IMR-90 (cell line): ENCODE measurements around the gene COL15A1. TPM values are rescaled to one million over a fixed set of nuclear protein-coding genes. Genes with fewer than 3 reads are reported as not detected.

Source experiments
- ATAC-seq: fragments of 200-7000 bp; cut with Tn5 transposase; 2 replicates; pipeline ENCODE4 v1.9.1; 2020; ENCODE audit warnings: low read depth, mild to moderate bottlenecking, moderate library complexity
- BruUV-seq: library from RNA; stranded (reverse); fragments of 400-500 nt; replicated peaks from 2 replicates; lab custom pipeline; 2021; lab: Mats Ljungman, UMichigan
- CTCF ChIA-PET: fragments of 300-600 bp; formaldehyde crosslinking; extraction: SDS; loops from one replicate; lab custom pipeline; 2021; ENCODE audit warnings: antibody characterized with exemption; lab: Yijun Ruan, JAX
- POLR2A ChIA-PET: fragments of 300-600 bp; sonication (Branson Sonifier 250); formaldehyde crosslinking; loops from one replicate; lab custom pipeline; 2022; ENCODE audit warnings: antibody characterized with exemption; ENCODE audit not compliant: unreplicated experiment; lab: Charles Lee
- DNase-seq: peaks from one replicate; pipeline ENCODE4 v3.0.0; 2013
- H2AFZ ChIP-seq: replicated peaks from 2 replicates; pipeline ENCODE3; 2013; ENCODE audit warnings: low read length, mild to moderate bottlenecking; ENCODE audit not compliant: poor library complexity
- H2AK5ac ChIP-seq: 2 replicates; pipeline ENCODE4 v1.6.1; 2013; ENCODE audit warnings: low read depth, low read length, inconsistent platforms
- H2AK9ac ChIP-seq: replicated peaks from 2 replicates; pipeline ENCODE3; 2013; ENCODE audit warnings: mild to moderate bottlenecking, low read depth, low read length, moderate library complexity; ENCODE audit not compliant: poor library complexity
- H2BK120ac ChIP-seq: 2 replicates; pipeline ENCODE4 v1.6.1; 2013; ENCODE audit warnings: low read depth, low read length, inconsistent platforms
- H2BK15ac ChIP-seq: 3 replicates; pipeline ENCODE4 v1.6.1; 2013; ENCODE audit warnings: low read depth, low read length, inconsistent platforms
- H2BK20ac ChIP-seq: 2 replicates; pipeline ENCODE4 v1.6.1; 2013; ENCODE audit warnings: low read depth, mild to moderate bottlenecking, inconsistent platforms, low read length, moderate library complexity
- H2BK5ac ChIP-seq: 2 replicates; pipeline ENCODE4 v1.6.1; 2013; ENCODE audit warnings: mild to moderate bottlenecking, low read depth, low read length, inconsistent platforms; ENCODE audit not compliant: poor library complexity, severe bottlenecking
- H3K14ac ChIP-seq: replicated peaks from 2 replicates; pipeline ENCODE4 v1.6.1; 2013; ENCODE audit warnings: low read depth, low read length, inconsistent platforms
- H3K18ac ChIP-seq: 2 replicates; pipeline ENCODE4 v1.6.1; 2013; ENCODE audit warnings: low read depth, low read length, control low read depth
- H3K23ac ChIP-seq: 2 replicates; pipeline ENCODE4 v1.6.1; 2013; ENCODE audit warnings: low read depth, low read length, inconsistent platforms
- H3K27ac ChIP-seq: 2 replicates; pipeline ENCODE4 v1.5.1; 2013; ENCODE audit warnings: mild to moderate bottlenecking, control low read depth, low read length; ENCODE audit not compliant: insufficient read depth
- H3K27me3 ChIP-seq: 2 replicates; pipeline ENCODE4 v1.6.1; 2013; ENCODE audit warnings: low read length; ENCODE audit not compliant: control insufficient read depth, insufficient read depth
- H3K36me3 ChIP-seq: 2 replicates; pipeline ENCODE4 v1.6.1; 2013; ENCODE audit warnings: low read length, mixed read lengths; ENCODE audit not compliant: control insufficient read depth, insufficient read depth
- H3K4ac ChIP-seq: 2 replicates; pipeline ENCODE4 v1.6.1; 2013; ENCODE audit warnings: low read depth, low read length, inconsistent platforms
- H3K4me1 ChIP-seq: 2 replicates; pipeline ENCODE4 v1.6.1; 2013; ENCODE audit warnings: low read length, mixed read lengths; ENCODE audit not compliant: control insufficient read depth, insufficient read depth
- H3K4me2 ChIP-seq: 2 replicates; pipeline ENCODE4 v1.6.1; 2013; ENCODE audit warnings: low read depth, mild to moderate bottlenecking, control low read depth, low read length, moderate library complexity
- H3K4me3 ChIP-seq: 2 replicates; pipeline ENCODE4 v1.5.1; 2013; ENCODE audit warnings: low read depth, mild to moderate bottlenecking, control low read depth, low read length, moderate library complexity; ENCODE audit not compliant: insufficient read depth
- H3K56ac ChIP-seq: 2 replicates; pipeline ENCODE4 v1.6.1; 2013; ENCODE audit warnings: low read length, inconsistent platforms; ENCODE audit not compliant: insufficient read depth; ENCODE audit errors: extremely low read depth
- H3K79me1 ChIP-seq, 2 experiments: 2 replicates each; pipeline ENCODE4 v1.6.1; 2013; ENCODE audit warnings: low read length in 2 of 2, inconsistent platforms in 1 of 2, low read depth in 1 of 2
- H3K9ac ChIP-seq: 2 replicates; pipeline ENCODE4 v1.6.1; 2013; ENCODE audit warnings: low read depth, low read length, control low read depth
- H3K9me1 ChIP-seq: 2 replicates; pipeline ENCODE4 v1.6.1; 2013; ENCODE audit warnings: low read length, inconsistent platforms; ENCODE audit not compliant: insufficient read depth
- H3K9me3 ChIP-seq: 2 replicates; pipeline ENCODE4 v1.6.1; 2013; ENCODE audit warnings: low read length; ENCODE audit not compliant: control insufficient read depth, insufficient read depth
- H4K20me1 ChIP-seq: 2 replicates; pipeline ENCODE4 v1.6.1; 2013; ENCODE audit warnings: low read length, inconsistent platforms; ENCODE audit not compliant: insufficient read depth
- H4K5ac ChIP-seq: 2 replicates; pipeline ENCODE4 v1.6.1; 2013; ENCODE audit warnings: mild to moderate bottlenecking, low read depth, low read length, control low read depth
- H4K8ac ChIP-seq, 2 experiments: 2 replicates each; pipeline ENCODE4 v1.6.1; 2013; ENCODE audit warnings: low read depth in 2 of 2, low read length in 2 of 2, control low read depth in 1 of 2, inconsistent platforms in 1 of 2
- H4K91ac ChIP-seq: 2 replicates; pipeline ENCODE4 v1.6.1; 2013; ENCODE audit warnings: low read depth, low read length, inconsistent platforms; ENCODE audit not compliant: insufficient read depth
- BHLHE40 ChIP-seq: fragments of 150-350 bp; IDR thresholded peaks from 2 replicates; pipeline ENCODE4 v1.6.1; 2016; ENCODE audit warnings: mild to moderate bottlenecking, low read depth, low read length
- FOS ChIP-seq: fragments of 150-350 bp; IDR thresholded peaks from 2 replicates; pipeline ENCODE4 v1.6.1; 2016; ENCODE audit warnings: low read depth, low read length
- MXI1 ChIP-seq: IDR thresholded peaks from 2 replicates; pipeline ENCODE4 v1.6.1; 2012; ENCODE audit warnings: low read depth, mild to moderate bottlenecking, low read length, moderate library complexity, borderline replicate concordance
- NFE2L2 ChIP-seq: fragments of 150-350 bp; IDR thresholded peaks from 2 replicates; pipeline ENCODE4 v1.6.1; 2016; ENCODE audit warnings: low read depth, mild to moderate bottlenecking, low read length
- POLR2A ChIP-seq: IDR thresholded peaks from 2 replicates; pipeline ENCODE4 v1.6.1; 2012; ENCODE audit warnings: mild to moderate bottlenecking, low read depth, low read length
- RCOR1 ChIP-seq: IDR thresholded peaks from 2 replicates; pipeline ENCODE4 v1.6.1; 2012; ENCODE audit warnings: mild to moderate bottlenecking, low read length, improper control_type of control experiment; ENCODE audit not compliant: insufficient replicate concordance
- RFX5 ChIP-seq: IDR thresholded peaks from 2 replicates; pipeline ENCODE4 v1.8.0; 2012; ENCODE audit warnings: low read depth, mild to moderate bottlenecking, low read length, moderate library complexity
- SMC3 ChIP-seq: fragments of 150-350 bp; IDR thresholded peaks from 2 replicates; pipeline ENCODE4 v1.6.1; 2016; ENCODE audit warnings: low read depth, mild to moderate bottlenecking, antibody characterized with exemption, low read length, moderate library complexity
- WGBS, 2 experiments: methylation state at CpG; one replicate each; pipeline versions ENCODE4 v1.1.5 to v1.1.7; 2013; ENCODE audit warnings: missing lambda C conversion rate in 2 of 2; ENCODE audit not compliant: insufficient read length in 1 of 2; ENCODE audit errors: extremely low coverage in 2 of 2; 5-methylcytosine and 5-hydroxymethylcytosine counted together
- dilution Hi-C: fragments of 300-500 bp; cut with HindIII; formaldehyde crosslinking; loops from one replicate; pipeline ENCODE4 v1.14.3; 2018; ENCODE audit warnings: low sequenced_read_pairs; ENCODE audit not compliant: unreplicated experiment
- in situ Hi-C: fragments of 300-500 bp; cut with MboI; formaldehyde crosslinking; loops from 3 replicates; pipeline ENCODE4 v1.14.3; 2019; ENCODE audit warnings: low sequenced_read_pairs, inconsistent platforms, mixed read lengths
- intact Hi-C: fragments of 100-400 bp; cut with micrococcal nuclease; formaldehyde crosslinking; loops from 2 replicates; pipeline ENCODE4 v1.10.0; 2022
- polyA plus RNA-seq, 3 experiments: library from polyadenylated mRNA; depleted of rRNA; stranded (reverse); fragments of >200 nt; gene quantifications; 2 replicates each; pipeline ENCODE4 v1.2.3, GENCODE V29; 2012; ENCODE audit warnings: low replicate concordance in 1 of 3
- total RNA-seq: library from RNA; depleted of rRNA; stranded (reverse); fragments of >200 nt; gene quantifications from 2 replicates; pipeline ENCODE4 v1.2.3, GENCODE V29; 2012

COL15A1 gene
- total and polyA plus RNA-seq, 2 of the 4 experiments (the other 2 are of a cell fraction), result 2.2 to 3.7 TPM

DNA sequence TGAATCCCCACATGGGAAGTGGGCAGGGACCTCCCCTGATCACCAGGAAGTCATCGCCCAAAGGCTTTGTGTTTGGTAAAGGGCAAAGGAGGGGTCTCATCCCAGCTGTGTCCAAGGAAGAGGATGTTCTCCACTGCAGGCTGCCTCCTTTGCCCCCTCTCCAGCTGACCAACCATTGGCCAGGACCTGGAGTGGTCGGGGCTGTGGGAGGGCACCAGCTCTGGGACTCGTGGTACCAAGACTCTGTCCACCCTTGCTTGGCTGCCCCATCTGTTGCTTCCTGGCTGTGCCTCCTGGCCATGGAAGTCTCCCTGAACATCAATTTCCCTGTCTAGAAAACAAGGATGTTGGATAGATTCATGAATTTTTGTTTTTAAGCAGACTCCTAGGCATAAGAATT lies 34.1 kb downstream of the COL15A1 start:
- dilution Hi-C loops (no loop called here), in situ Hi-C loops (no loop called here), intact Hi-C loops (no loop called here)
- no peak overlapping the region for H3K27ac ChIP-seq
- TF ChIP-seq RCOR1 (no peak), SMC3 (no peak), RFX5 (no peak), FOS (no peak), MXI1 (no peak), POLR2A (no peak), NFE2L2 (no peak), BHLHE40 (no peak)
- no peaks in the 10 kb centered on the region for H3K9me3 ChIP-seq
- no peak overlapping the region for H3K14ac ChIP-seq
- peaks cover 3 to 18% of the 10 kb centered on the region in 2 experiments; a peak in 2 of 4 replicates for H3K79me1 ChIP-seq
- no peak overlapping the region for H2BK5ac ChIP-seq
- H2AK9ac ChIP-seq, result no peak overlapping the region
- peak overlapping the region; percentile 0; the same call in 1 of the 2 replicates for H2BK120ac ChIP-seq
- no peak overlapping the region; the same call in 1 of the 2 replicates for H3K18ac ChIP-seq
- ATAC-seq (no peak), DNase-seq (no peak)
- no CpG with 5 or more reads among the region's 3 CpGs for WGBS, 2 experiments
- H4K8ac ChIP-seq, result no peak overlapping the region
- peak overlapping the region; percentile 58 for H2AK5ac ChIP-seq
- H2BK20ac ChIP-seq, result no peak overlapping the region
- H3K4me2 ChIP-seq, result no peak overlapping the region
- no TSS peak for BruUV-seq
- H2AFZ ChIP-seq, result no peak overlapping the region
- H3K4me3 ChIP-seq, result no peak overlapping the region
- no peak overlapping the region for H3K9ac ChIP-seq
- 0 out of 2 replicates have a peak overlapping the region, but pooled peaks have one; percentile 12 for H4K91ac ChIP-seq
- no peaks in the 10 kb centered on the region for H3K27me3 ChIP-seq
- H4K5ac ChIP-seq, result no peak overlapping the region; the same call in 1 of the 2 replicates
- POLR2A ChIA-PET, result interaction anchor here (0.6 kb wide), 1 partner anchor 130 kb away, joined by 3 read pairs; no protein-coding TSS in a partner anchor
- peaks cover 14% of the 10 kb centered on the region for H3K9me1 ChIP-seq
- no peak overlapping the region for H3K23ac ChIP-seq
- peaks cover 2% of the 10 kb centered on the region; the same call in 1 of the 2 replicates for H4K20me1 ChIP-seq
- peaks cover 11% of the 10 kb centered on the region for H3K4me1 ChIP-seq
- CTCF ChIA-PET, result interaction anchor here (0.7 kb wide), 1 partner anchor 165 kb away, joined by 5 read pairs; no protein-coding TSS in a partner anchor
- H3K56ac ChIP-seq, result no peak overlapping the region
- H2BK15ac ChIP-seq, result no peak overlapping the region
- no peak overlapping the region; the same call in 1 of the 2 replicates for H3K4ac ChIP-seq
- H3K36me3 ChIP-seq, result no peaks in the 10 kb centered on the region
